GM12801 (cell line): ENCODE measurements around the gene LPAR1.

ENCODE experiments used
- TF ChIP-seq, protein P1 (sequence below): IDR thresholded peaks from one replicate; pipeline ENCODE4 v1.5.1; 2011; ENCODE audit warnings: control low read depth; ENCODE audit not compliant: insufficient read length; ENCODE audit errors: extremely low read depth

The LPAR1 gene

DNA sequence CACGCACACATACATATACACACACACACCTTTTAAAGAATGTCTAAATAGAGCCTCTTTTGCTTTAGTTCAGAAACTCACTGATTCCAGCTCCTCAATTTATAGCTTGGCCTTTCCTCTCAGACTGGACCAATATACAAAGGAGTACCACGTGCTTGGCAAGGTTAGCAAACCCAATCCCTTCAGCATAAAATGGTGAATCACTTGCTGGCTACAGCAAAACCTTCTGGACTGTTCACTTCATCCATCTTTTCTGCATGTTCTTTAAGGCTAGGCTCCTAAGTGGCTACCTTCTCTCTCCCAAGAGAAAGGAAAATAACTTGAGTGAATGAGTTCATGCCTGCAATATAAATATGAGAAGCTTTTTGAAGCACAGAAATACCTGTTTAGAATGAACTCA is 109.7 kb downstream of the LPAR1 start:
- TF ChIP-seq, protein P1, sequence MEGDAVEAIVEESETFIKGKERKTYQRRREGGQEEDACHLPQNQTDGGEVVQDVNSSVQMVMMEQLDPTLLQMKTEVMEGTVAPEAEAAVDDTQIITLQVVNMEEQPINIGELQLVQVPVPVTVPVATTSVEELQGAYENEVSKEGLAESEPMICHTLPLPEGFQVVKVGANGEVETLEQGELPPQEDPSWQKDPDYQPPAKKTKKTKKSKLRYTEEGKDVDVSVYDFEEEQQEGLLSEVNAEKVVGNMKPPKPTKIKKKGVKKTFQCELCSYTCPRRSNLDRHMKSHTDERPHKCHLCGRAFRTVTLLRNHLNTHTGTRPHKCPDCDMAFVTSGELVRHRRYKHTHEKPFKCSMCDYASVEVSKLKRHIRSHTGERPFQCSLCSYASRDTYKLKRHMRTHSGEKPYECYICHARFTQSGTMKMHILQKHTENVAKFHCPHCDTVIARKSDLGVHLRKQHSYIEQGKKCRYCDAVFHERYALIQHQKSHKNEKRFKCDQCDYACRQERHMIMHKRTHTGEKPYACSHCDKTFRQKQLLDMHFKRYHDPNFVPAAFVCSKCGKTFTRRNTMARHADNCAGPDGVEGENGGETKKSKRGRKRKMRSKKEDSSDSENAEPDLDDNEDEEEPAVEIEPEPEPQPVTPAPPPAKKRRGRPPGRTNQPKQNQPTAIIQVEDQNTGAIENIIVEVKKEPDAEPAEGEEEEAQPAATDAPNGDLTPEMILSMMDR, result no peak

- TF ChIP-seq, protein P1, result no peak
Measured at GRCh38 chr9:110926828-110927487, 111.3 kb downstream of the LPAR1 start.

- TF ChIP-seq, protein P1, result no peak
Measured at GRCh38 chr9:110923601-110924000, 114.7 kb downstream of the LPAR1 start.

GRCh38 chr9:110922145-110922544 is 116.1 kb downstream of the LPAR1 start:
- TF ChIP-seq, protein P1, result no peak

DNA sequence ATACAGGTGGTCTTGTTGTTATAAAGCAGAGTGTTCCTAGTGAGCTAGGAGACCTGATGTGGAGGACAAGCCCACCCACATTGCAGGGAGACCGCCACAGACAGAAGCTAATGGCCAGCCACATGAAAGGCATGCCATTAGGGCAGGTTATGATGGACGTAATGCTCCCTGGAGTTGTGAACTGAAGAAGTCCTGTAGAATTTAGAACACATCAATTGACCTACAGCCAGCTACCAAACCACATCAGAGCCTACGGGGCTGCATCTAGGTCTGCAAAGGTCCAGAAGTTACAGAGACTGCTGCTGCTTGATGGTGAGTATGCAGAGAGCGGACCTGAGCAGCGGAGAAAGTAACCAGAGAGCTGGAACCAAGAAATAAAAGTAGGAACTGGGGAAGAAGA is 116.6 kb downstream of the LPAR1 start:
- TF ChIP-seq, protein P1, result no peak

- TF ChIP-seq, protein P1, result no peak
Measured at GRCh38 chr9:110919609-110920008, 118.7 kb downstream of the LPAR1 start.

DNA sequence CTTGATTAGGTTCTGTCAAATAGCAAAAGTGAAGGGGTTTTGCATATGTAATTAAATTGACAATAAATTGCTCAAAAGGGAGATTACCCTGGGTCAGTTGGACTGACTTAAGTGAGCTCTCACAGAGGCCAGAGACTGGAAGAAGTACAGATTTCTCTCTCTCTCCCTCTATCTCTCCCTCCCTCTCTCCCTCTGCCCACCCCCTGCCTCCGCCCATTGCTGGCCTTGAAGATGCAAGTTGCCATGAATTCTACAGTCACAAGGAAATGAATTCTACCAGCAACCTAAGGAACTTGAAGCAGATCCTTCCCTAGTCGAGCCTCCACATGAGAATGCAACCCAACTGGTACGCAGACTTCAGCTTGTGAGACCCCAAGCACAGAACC is 119.2 kb downstream of the LPAR1 start:
- TF ChIP-seq, protein P1, result no peak
